GM04504 (cell line): ENCODE measurements around the gene TPST1.
"Not testable (repeated sequence)": the region's sequence is repeated elsewhere in the genome, so short reads cannot be mapped to it uniquely, and the experiment has no call there.

Experiments
- DNase-seq: peaks from one replicate; pipeline ENCODE4 v3.0.0-alpha.2; 2012; ENCODE audit warnings: low read depth

TPST1 gene

DNA sequence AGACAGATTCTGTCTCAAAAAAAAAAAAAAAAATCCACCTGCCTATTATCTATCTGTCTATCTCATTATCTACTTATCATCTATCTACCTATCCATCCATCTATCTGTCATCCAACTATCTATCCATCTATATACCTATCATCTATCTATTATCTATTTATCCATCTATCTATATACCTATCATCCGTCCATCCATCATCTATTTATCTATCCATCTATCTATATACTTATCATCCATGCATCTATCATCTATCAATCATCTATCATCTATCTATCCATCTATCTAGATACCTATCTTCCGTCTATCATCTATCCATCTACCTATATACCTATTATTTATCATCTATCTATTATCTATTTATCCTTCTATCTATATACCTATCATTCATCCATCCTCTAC is 16.5 kb upstream of the TPST1 start:
- no peak for DNase-seq

DNA sequence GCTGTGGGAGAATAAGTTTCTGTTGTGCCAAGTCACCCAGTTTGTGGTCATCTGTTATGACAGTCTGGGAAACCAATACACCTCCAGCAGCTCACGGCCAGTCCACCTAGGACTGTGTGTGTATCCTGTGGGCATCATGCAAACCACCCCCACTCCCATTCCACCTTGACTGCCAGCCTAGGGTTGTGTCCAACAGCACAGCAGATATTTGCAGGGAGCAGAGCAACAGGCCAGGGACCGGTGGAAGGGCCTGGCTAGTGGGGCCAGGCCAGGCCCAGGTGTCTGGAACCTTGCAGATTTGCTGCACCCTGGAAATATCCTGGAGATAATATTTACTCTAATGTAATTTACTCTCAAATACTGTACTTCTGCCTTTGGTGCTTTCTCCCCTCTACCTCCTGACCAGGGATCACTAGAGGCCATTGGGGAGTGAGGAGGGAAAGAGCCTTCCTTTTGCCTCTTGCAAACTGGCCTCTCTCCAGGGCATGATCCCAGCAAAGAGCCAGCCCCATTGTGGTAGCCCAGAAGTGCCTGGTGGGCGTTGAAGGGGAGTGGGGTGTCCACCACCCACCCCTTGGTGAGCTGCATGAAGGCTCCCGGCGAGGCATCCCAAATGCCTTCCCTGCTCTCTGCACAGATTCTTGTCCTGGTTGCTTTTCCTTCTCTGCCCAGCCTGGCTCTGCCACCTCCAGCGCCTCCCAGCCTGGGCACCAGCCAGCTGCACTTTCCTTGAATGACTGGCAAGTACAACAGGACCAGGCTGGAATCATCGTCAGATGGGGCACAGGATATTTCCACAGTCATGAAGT is 15.2 kb upstream of the TPST1 start:
- DNase-seq = no peak

DNA sequence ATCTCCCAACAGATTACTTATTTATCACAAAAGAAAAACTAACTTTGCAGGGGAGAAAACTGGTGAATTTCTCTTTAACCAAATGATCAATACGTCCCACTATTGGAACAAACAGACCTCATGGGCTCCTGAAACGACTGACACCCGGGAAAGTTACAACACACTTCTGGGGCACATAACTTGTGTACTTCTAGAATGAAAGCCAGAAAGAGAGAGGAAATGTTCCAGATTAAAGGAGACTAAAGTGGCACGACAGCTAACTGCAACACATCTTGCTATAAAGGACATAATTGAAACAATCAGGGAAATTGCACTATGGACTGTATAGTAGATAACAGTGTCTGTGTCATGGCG is 14.7 kb upstream of the TPST1 start:
- no peak for DNase-seq

DNA sequence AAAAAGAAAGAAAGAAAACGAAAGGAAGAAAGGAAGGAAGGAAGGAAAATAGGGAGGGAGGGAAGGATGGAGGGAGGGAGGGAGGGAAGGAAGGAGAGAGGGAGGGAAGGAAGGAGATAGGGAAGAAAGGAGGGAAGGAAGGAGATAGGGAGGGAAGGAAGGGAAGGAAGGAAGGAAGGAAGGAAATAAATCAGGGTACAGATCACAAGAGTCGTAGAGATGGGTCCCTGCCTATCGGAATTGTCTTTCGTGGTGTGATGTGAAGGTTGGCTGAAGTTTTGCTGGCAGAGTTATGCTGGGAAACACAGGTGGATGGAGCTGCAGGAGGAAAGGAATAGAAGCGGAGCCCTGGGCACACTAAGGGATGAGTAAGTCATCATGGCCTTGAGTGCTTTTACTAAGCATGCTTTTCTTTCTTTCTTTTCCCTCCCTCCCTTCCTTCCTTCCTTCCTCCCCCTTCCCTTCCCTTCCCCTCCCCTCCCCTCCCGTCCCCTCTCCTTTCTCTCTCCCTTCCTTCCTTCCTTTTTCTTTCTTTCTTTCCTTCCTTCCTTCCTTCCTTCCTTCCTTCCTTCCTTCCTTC is 11.9 kb upstream of the TPST1 start:
- DNase-seq = no peak

GRCh38 chr7:66198469-66198868 is 6.7 kb upstream of the TPST1 start:
- no peak for DNase-seq

- DNase-seq = no peak
These were observed 6.2 kb upstream of the TPST1 start for GRCh38 chr7:66198956-66199355.

- no peak for DNase-seq
These were observed 2.7 kb upstream of the TPST1 start for GRCh38 chr7:66202441-66202840.

- DNase-seq = no peak
These were observed 582 bp downstream of the TPST1 start for GRCh38 chr7:66205741-66206090.

DNA sequence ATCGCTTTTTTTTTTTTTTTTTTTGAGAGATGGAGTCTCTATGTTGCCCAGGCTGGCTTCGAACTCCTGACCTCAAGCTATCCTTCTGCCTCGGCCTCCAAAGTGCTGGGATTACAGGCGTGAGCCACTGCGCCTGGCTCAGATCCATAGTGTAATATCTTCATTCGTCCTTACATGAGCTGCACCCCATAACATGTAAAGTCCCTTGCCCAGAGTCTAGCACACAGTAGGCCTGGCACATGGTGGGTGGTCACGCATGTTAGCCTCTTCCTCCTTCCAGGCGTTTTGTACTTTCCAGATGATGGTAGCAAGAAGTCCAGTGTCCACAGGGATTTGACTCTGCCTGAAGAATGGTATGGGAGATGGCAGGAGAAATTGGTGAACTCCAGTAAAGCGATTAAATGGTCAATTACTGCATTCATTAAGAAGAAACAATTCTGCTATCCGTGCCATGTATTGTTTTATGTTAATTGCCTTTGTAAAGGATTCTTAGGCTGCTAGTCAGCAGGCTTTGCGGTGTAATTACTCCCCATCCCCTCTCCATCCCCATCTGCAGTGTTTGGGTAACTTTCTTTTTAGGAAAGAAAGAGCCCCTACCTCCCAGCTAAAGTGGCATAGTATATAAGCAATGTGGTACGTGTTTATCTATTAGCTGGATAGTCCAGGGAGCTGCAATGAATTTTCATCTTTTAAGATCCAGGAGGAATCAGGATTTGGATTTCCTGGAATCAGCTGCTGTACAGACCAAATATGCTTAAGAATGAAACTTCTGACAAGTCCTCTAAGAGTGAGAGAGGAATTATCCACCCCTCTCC is 1.2 kb downstream of the TPST1 start:
- no peak for DNase-seq

DNA sequence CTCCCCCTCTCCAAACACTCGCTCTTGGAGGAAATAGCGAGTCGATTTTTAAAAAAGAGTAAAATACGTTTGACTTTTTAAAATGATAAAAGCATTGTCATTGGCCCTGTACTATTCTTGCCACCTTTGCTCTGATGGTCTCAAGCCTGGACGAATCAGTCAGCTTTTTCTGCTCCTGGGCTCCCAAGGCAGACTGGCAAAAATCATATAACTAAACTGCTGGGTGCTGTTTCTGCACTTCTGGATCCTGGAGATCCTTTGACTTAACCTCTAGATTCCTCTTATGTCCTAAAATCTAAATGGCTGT is 1.8 kb downstream of the TPST1 start:
- no peak for DNase-seq

GRCh38 chr7:66207540-66207939 is 2.4 kb downstream of the TPST1 start:
- no peak for DNase-seq

DNA sequence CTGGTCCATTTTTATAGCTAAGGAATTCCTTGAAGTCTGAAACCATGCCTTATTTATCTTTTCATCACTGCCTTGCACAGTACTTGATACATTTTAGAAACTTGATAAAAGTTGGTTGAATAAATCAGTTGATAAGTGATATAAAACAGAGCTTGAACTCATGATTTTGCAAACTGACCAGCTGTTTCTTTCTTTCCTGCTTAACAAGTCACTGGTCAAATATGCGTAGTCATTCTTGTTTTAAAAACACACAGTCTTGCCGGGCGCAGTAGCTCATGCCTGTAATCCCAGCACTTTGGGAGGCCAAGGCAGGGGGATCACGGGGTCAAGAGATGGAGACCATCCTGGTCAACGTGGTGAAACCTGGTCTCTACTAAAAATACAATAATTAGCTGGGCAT is 6.3 kb downstream of the TPST1 start:
- no peak for DNase-seq

DNA sequence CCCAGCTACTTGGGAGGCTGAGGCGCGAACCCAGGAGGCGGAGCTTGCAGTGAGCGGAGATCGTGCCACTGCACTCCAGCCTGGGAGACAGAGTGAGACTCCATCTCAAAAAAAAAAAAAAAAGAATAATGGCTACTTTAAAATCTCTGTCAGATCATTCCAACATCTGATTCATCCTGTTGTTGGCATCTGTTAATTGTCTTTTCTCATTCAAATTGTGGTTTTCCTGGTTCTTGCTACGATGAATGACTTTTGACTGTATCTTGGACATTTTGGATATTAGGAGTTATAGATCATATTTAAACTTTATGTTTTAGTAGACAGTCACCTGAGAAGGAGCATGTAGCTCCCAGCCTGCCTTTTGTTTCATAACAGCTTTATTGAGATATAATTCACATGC is 8.5 kb downstream of the TPST1 start:
- no peak for DNase-seq

GRCh38 chr7:66216687-66217086 is 11.6 kb downstream of the TPST1 start:
- DNase-seq = no peak

- no peak for DNase-seq
These were observed 14.7 kb downstream of the TPST1 start for GRCh38 chr7:66219805-66220204.

DNA sequence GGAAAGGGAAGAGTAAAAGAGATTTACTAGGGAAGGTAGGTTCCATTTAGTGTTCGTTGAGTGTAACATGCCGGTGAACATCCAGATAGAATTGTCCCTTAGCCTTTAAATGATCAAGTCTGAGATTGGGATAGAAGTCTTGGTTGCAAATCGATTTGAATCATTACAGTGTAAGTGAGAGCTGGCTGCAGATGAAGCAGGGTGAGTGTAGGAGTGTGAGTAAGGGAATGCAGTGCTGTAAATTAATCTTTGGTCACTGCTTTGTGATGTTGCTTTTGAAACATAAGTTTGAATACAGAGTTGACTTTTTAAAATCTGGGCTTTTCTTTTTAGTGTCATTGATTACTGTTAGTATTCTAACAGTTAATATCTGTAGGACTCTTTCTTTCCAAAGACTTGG is 16.3 kb downstream of the TPST1 start:
- no peak for DNase-seq

DNA sequence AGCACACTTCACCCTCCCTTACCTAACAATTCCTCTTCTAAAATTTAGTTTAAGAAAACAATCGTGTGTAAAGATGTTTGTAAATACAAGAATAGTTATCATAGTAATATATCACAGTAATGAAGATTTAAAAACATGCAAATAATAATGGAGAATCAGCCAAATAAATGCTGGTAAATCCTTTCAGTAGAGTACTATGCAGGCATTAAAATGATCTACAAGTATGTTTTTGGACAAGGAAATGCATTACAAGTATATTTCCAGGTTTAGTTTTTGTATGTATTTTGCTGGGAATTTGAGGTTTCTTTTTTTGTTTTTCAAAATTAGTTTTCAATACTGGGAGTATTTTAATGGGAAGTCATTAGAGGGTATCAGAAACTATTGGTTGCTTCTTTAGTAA is 22.7 kb downstream of the TPST1 start:
- DNase-seq = no peak

DNA sequence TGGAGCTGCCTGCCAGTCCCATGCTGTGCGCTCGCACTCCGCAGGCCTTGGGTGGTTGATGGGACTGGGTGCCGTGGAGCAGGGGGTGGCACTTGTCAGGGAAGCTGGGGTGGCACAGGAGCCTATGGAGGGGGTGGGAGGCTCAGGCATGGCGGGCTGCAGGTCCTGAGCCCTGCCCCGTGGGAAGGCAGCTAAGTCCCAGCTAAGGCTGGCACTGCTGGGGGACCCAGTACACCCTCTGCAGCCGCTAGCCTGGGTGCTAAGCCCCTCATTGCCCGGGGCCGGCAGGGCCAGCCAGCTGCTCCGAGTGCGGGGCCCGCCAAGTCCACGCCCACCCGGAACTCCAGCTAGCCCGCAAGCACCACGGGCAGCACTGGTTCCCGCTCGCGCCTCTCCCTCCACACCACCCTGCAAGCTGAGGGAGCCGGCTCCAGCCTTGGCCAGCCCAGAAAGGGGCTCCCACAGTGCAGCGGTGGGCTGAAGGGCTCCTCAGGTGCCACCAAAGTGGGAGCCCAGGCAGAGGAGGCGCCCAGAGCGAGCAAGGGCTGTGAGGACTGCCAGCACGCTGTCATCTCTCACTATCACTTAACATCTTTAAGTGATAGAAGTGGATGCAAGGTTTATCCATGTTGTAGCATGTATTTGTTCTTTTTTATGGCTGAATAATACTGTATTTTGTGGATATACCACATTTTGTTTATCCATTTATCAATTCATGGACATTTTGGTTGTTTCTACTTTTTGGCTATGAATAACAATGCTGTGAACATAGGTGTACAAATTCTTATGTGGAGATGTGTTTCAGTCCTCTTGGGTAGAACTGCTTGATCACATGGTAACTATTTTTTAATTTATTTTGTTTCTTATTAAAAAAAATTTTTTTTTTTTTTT is 26.4 kb downstream of the TPST1 start:
- not testable (repeated sequence) for DNase-seq

GRCh38 chr7:66233638-66234037 is 28.5 kb downstream of the TPST1 start:
- no peak for DNase-seq

DNA sequence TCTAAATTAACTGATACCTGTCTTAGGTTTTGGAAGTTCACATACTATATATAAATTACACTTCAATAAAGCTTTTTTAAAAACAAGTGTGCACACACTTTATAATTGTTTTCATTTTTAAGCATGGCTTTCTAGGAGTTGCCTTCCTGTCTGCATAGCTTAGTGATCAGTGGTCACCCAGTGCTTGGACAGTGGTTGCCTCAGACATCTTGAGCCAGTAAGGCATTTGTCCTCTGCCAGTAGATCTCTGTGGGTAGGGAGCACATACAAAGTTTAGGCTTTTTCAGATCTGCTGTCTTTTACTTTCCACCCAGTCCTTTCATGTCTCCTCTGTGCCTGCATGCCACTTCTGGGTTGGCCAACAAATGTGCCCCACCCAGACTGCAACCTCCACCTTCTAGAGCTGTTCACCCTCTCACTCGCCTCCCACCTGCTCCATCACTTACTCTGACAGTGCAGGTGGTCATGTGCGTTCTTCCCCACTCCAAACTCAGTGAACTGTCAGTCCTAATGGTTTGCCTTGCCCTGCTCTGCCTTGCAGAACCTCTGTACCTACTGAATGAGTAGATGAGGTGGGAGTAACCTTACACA is 31.7 kb downstream of the TPST1 start:
- DNase-seq = no peak

- no peak for DNase-seq
These were observed 33.0 kb downstream of the TPST1 start for GRCh38 chr7:66237906-66238772.
